ENCODE results near the gene DUSP2.
A peak's percentile ranks its signal among the peaks of the same experiment; 100 is the strongest.

Gene DUSP2

DNA sequence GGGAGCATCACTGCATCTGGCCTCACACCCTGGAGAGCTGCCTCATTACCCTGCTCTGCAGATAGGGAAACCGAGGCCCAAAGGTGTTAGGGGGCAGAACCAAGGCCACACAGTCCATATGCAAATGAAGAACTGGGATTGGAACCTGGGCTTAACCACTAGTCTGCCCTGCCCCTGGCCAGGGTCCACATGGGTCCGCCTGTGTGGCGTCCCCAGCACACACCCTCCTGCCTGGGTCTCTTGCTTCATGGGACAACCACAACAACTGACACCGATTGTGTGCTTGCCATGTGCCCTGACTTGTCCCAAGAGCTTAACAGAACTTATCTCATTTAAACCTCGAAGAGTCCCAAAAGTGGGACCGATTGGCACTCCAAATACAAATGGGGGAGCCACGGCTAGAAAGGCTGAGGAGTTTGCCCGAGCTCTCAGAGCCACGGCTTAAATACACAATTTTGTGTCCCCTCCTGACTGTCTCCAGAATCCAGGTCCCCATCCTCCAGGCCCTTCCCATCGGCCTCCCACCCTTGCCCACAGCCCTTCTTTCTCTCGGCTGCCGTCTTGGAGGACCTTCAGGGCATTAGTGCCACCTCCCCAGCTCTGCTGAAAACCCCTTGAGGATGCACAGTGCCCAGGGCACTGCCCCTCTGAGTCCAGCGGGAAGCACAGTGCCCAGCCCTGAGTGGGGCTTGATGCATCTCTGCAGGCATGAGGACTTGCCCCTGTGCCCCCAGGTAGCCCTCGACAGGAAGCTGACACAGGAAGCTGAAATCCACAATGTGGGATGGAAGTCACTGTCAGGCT is 5.8 kb upstream of the DUSP2 start:
- Histone ChIP-seq H3K9ac (ENCODE audit: low read length) (no peak overlapping the region), H3K9me3 (ENCODE audit: control insufficient read depth, low read length) (no peaks in the 10 kb centered on the region), H3K4me3 (ENCODE audit: low read length) (no peak overlapping the region), H3K36me3 (ENCODE audit: control insufficient read depth, insufficient read depth, low read length) (no peaks in the 10 kb centered on the region), H3K27me3 (ENCODE audit: control insufficient read depth, insufficient read depth, low read length) (no peaks in the 10 kb centered on the region), H3K4me1 (ENCODE audit: control insufficient read depth, insufficient read depth, low read length) (peaks cover 16% of the 10 kb centered on the region)

DNA sequence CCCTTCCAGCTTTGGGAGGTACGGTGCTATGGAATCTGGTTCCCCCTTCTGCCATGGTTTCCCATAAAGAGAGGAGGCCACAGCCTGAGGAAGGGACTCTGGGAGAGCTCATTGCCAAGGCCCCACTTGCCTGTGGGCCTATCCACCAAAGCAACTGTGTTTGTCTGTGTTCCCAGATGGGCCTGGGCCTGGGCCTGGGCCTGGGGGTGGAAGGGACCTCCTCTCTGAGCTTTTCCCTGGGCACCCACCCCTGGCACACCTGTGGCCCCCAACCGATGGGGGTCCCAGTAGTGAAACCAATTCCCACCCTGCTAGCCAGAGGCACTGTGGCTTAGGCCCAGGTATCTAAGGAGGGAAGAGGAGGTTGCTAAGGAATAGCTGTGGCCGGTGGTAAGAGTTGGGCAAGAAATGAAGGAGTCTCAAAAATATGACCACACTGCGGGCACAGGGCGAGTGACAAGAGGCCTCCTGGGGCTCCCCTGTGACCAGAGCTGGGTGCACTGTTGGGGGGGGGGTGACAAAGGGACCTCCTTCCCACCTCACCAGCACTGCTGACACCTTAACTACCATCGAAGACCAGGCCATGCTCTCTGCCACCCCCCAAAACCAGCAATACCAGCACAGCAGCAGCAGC is 4.9 kb upstream of the DUSP2 start:
- Histone ChIP-seq H3K9me3 (ENCODE audit: control insufficient read depth, low read length) (no peaks in the 10 kb centered on the region), H3K9ac (ENCODE audit: low read length) (no peak overlapping the region), H3K27me3 (ENCODE audit: control insufficient read depth, insufficient read depth, low read length) (no peaks in the 10 kb centered on the region)

GRCh38 chr2:96148410-96149217 is 3.4 kb upstream of the DUSP2 start:
- no peaks in the 10 kb centered on the region for H3K9me3 ChIP-seq (ENCODE audit: control insufficient read depth, low read length)
- H3K27me3 ChIP-seq (ENCODE audit: control insufficient read depth, insufficient read depth, low read length) = no peaks in the 10 kb centered on the region
- no peaks in the 10 kb centered on the region for H3K36me3 ChIP-seq (ENCODE audit: control insufficient read depth, insufficient read depth, low read length)
- H3K4me3 ChIP-seq (ENCODE audit: low read length) = no peak overlapping the region
- H3K9ac ChIP-seq (ENCODE audit: low read length) = no peak overlapping the region
- H3K4me1 ChIP-seq (ENCODE audit: control insufficient read depth, insufficient read depth, low read length) = peaks cover 33% of the 10 kb centered on the region

More for the DNA sequence above, 4.9 kb upstream of the DUSP2 start:
- no peaks in the 10 kb centered on the region for H3K36me3 ChIP-seq (ENCODE audit: control insufficient read depth, insufficient read depth, low read length)
- H3K4me1 ChIP-seq (ENCODE audit: control insufficient read depth, insufficient read depth, low read length) = peaks cover 22% of the 10 kb centered on the region
- no peak overlapping the region for H3K4me3 ChIP-seq (ENCODE audit: low read length)

DNA sequence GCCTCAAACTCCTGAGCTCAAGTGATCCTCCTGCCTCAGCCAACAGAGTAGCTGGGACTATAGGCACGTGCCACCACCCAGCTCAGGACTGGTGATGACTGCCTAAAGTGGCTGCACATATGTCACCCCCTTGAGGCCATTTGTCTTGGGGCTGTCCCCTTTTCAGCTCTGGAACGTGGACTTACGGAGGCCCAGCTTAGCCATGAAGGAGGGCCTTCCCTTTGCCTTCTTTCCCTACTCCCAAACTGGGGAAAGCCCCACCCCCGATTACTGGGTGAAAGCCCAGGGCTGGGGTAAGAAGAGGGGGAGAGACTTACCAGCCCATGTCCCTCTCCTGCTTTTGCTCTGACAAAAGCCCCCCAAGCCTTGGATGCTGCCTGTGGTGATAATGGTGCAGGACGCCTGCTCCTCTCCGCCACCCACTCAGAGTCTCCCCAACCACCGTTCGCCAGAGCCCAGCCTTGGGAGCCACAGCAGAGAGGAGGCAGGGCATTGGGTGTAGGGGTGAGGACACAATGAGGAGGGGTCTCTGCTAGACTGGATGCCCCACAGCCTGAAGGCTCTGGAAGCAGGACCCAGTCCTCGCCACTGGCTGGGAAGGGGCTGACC is 2.5 kb upstream of the DUSP2 start:
- peaks cover 35% of the 10 kb centered on the region for H3K4me1 ChIP-seq (ENCODE audit: control insufficient read depth, insufficient read depth, low read length)
- H3K36me3 ChIP-seq (ENCODE audit: control insufficient read depth, insufficient read depth, low read length) = no peaks in the 10 kb centered on the region
- no peaks in the 10 kb centered on the region for H3K9me3 ChIP-seq (ENCODE audit: control insufficient read depth, low read length)
- no peaks in the 10 kb centered on the region for H3K27me3 ChIP-seq (ENCODE audit: control insufficient read depth, insufficient read depth, low read length)
- H3K9ac ChIP-seq (ENCODE audit: low read length) = no peak overlapping the region
- H3K4me3 ChIP-seq (ENCODE audit: low read length) = no peak overlapping the region

DNA sequence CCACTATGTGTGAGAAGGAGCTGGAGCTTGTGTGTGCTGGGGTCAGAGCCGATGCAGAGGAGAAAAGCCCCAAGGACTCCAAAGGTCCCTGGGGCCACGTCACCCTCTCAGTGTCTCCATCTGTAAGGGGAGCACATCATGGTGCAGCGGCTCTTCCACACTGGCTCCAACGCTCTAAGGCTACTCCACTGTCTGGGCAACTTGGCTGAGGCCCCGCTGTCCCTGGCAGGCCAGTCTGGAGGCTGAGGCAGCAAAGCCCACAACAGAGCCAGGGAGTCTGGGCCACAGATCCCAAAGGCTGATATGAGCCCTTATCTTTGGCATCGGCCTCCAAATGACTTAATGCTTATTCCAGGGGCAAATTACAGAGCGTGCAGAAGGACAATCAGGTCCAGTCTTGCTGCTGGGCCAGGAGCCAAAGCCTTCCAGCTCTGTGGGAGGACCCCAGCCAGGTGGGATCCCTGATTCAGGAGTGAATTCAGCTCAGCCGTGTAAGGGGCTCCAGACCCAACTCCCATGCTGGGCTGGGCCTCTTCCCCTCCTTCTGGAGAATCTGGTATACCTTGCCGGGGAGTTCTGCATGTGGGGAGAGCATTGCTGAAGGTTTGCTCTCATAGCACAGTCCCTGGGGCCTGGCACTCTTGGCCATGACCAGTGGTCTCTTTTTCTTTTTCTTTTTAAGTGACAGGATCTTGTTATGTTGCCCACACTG is 1.8 kb upstream of the DUSP2 start:
- H3K9ac ChIP-seq (ENCODE audit: low read length) = no peak overlapping the region
- peaks cover 35% of the 10 kb centered on the region for H3K4me1 ChIP-seq (ENCODE audit: control insufficient read depth, insufficient read depth, low read length)
- no peaks in the 10 kb centered on the region for H3K36me3 ChIP-seq (ENCODE audit: control insufficient read depth, insufficient read depth, low read length)
- H3K27me3 ChIP-seq (ENCODE audit: control insufficient read depth, insufficient read depth, low read length) = no peaks in the 10 kb centered on the region
- no peak overlapping the region for H3K4me3 ChIP-seq (ENCODE audit: low read length)
- H3K9me3 ChIP-seq (ENCODE audit: control insufficient read depth, low read length) = no peaks in the 10 kb centered on the region

GRCh38 chr2:96146153-96146880 is 1.1 kb upstream of the DUSP2 start:
- Histone ChIP-seq H3K27me3 (ENCODE audit: control insufficient read depth, insufficient read depth, low read length) (no peaks in the 10 kb centered on the region), H3K9ac (ENCODE audit: low read length) (peak overlapping the region; percentile 28), H3K9me3 (ENCODE audit: control insufficient read depth, low read length) (no peaks in the 10 kb centered on the region), H3K4me3 (ENCODE audit: low read length) (no peak overlapping the region), H3K4me1 (ENCODE audit: control insufficient read depth, insufficient read depth, low read length) (peaks cover 35% of the 10 kb centered on the region), H3K36me3 (ENCODE audit: control insufficient read depth, insufficient read depth, low read length) (no peaks in the 10 kb centered on the region)

GRCh38 chr2:96145848-96146152 is 560 bp upstream of the DUSP2 start:
- Histone ChIP-seq H3K27me3 (ENCODE audit: control insufficient read depth, insufficient read depth, low read length) (no peaks in the 10 kb centered on the region), H3K4me1 (ENCODE audit: control insufficient read depth, insufficient read depth, low read length) (peaks cover 35% of the 10 kb centered on the region), H3K4me3 (ENCODE audit: low read length) (no peak overlapping the region), H3K9ac (ENCODE audit: low read length) (peak overlapping the region; percentile 28), H3K36me3 (ENCODE audit: control insufficient read depth, insufficient read depth, low read length) (no peaks in the 10 kb centered on the region), H3K9me3 (ENCODE audit: control insufficient read depth, low read length) (no peaks in the 10 kb centered on the region)

DNA sequence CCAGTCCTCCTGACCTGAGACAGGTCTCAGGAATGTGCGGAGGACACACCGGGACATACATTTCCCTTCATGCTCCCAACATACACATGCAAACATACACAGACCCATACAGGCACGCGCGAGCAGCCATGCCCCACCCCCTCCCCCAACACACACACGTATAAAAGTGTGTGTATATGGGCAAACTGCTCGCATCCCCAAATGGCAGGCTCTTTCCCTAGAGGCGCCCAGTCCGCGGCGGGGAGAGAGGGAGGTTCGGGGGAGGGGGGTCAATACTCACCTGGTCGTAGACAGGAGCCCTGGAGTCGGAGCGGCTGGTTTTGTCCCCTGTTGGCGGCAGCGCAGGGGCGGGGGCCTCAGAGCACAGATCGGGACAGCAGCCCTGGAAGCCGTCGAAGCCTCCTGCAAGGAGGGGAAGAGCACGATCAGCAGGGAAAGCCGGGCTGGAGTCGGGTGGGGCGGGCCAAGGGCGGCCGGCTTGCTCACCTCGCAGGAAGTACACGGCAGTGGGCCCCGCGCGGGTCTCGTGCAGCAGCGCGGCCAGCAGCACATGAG is 682 bp downstream of the DUSP2 start:
- H3K4me1 ChIP-seq (ENCODE audit: control insufficient read depth, insufficient read depth, low read length) = peaks cover 35% of the 10 kb centered on the region
- no peaks in the 10 kb centered on the region for H3K27me3 ChIP-seq (ENCODE audit: control insufficient read depth, insufficient read depth, low read length)
- H3K4me3 ChIP-seq (ENCODE audit: low read length) = no peak overlapping the region
- H3K9me3 ChIP-seq (ENCODE audit: control insufficient read depth, low read length) = no peaks in the 10 kb centered on the region
- H3K9ac ChIP-seq (ENCODE audit: low read length) = peak overlapping the region; percentile 55
- no peaks in the 10 kb centered on the region for H3K36me3 ChIP-seq (ENCODE audit: control insufficient read depth, insufficient read depth, low read length)

GRCh38 chr2:96143848-96144480 is 1.3 kb downstream of the DUSP2 start:
- no peak overlapping the region for H3K9ac ChIP-seq (ENCODE audit: low read length)
- no peaks in the 10 kb centered on the region for H3K27me3 ChIP-seq (ENCODE audit: control insufficient read depth, insufficient read depth, low read length)
- H3K4me3 ChIP-seq (ENCODE audit: low read length) = no peak overlapping the region
- no peaks in the 10 kb centered on the region for H3K9me3 ChIP-seq (ENCODE audit: control insufficient read depth, low read length)
- no peaks in the 10 kb centered on the region for H3K36me3 ChIP-seq (ENCODE audit: control insufficient read depth, insufficient read depth, low read length)
- peaks cover 39% of the 10 kb centered on the region for H3K4me1 ChIP-seq (ENCODE audit: control insufficient read depth, insufficient read depth, low read length)

DNA sequence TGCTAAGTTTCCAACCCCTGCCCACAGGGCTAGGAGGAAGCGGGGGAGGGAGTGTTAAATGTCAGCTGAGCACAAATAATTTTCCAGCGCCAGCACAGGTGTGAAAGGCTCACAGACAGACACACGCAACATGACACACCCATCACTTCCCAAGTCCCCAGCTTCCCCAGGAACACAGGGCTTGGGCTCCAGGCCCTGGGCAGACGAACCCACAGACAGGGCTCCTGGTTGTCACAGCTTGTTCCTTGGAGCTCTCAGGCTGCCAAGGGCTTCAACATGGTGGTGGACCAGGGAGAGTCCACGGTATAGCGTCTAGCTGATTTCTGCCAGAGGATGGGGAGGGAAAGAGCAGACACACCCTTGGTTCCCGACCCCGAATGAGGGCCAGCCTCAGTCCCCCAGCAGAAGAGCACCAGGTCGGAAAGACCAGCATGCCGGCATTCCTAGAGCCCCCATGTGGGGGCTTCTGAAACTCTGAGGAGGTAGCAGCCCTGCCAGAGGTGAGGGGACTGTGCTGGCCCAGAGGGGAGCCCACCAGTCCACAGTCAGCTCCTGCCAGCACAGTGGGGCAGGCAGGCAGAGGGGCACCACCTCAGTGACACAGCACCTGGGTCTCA is 1.9 kb downstream of the DUSP2 start:
- H3K36me3 ChIP-seq (ENCODE audit: control insufficient read depth, insufficient read depth, low read length) = no peaks in the 10 kb centered on the region
- H3K9ac ChIP-seq (ENCODE audit: low read length) = no peak overlapping the region
- H3K9me3 ChIP-seq (ENCODE audit: control insufficient read depth, low read length) = no peaks in the 10 kb centered on the region
- no peaks in the 10 kb centered on the region for H3K27me3 ChIP-seq (ENCODE audit: control insufficient read depth, insufficient read depth, low read length)
- peaks cover 39% of the 10 kb centered on the region for H3K4me1 ChIP-seq (ENCODE audit: control insufficient read depth, insufficient read depth, low read length)
- no peak overlapping the region for H3K4me3 ChIP-seq (ENCODE audit: low read length)
